ENCODE data around the gene OCLN.
"Not testable (repeated sequence)": the region's sequence is repeated elsewhere in the genome, so short reads cannot be mapped to it uniquely, and the experiment has no call there.

Gene OCLN

GRCh38 chr5:69530561-69531405 is 38.2 kb downstream of the OCLN start:
- no peak for DNase-seq

DNA sequence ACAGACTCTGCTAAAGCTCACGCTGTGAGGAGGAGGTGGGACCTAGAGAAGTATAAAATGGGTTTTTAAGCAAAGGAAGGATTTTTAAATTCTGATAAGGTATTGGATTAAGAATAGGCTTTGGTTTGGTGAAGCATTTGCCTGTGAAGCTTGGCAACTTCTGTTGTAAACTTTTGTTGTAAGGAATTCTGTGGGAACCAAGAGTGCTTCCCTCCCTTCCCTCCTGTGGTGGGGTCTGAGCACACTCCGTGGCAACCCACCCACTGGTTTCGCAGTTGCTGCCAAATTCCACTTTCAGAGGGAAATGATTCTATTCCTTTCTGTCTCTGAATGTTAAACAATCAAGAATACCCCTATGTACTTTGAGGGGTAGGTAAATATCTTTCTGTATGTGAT is 38.8 kb downstream of the OCLN start:
- DNase-seq, result no peak

GRCh38 chr5:69537911-69538310 is 45.3 kb downstream of the OCLN start:
- not testable (repeated sequence) for DNase-seq

DNA sequence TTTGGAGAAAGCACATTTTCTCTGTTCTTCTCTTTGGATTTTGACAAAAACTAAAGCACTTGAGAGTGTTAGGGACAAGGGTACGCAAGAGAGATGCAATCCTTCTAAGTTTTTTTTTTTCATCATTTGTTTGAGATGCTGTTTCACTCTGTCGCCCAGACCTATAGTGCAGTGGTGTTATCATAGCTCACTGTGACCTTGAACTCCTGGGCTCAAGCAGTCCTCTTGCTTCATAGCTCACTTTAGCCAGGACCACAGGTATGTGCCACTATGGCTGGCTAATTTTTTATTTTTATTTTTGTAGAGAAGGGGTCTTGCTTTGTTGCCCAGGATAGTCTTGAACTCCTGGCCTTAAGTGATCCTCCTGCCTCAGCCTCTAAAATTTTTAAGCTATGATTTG is 46.1 kb downstream of the OCLN start:
- not testable (repeated sequence) for DNase-seq

DNA sequence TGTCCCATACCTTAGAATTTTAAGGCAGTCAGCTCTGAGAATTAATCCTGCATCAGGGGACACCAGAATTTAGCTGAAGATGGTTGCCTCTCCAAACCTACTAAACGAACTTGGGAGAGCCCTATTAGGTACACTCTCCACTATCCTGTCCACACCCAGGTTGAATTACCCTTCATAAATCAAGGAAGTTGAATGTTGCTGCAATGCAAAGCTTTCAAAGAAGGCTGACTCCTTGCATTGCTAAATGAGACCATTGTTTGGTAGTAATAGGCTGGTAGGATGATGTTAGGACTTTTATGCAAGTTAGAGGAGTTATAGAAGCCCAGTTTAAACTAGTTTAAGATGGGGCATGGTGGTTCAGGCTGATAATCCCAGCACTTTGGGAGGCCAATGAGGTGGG is 48.8 kb downstream of the OCLN start:
- not testable (repeated sequence) for DNase-seq

DNA sequence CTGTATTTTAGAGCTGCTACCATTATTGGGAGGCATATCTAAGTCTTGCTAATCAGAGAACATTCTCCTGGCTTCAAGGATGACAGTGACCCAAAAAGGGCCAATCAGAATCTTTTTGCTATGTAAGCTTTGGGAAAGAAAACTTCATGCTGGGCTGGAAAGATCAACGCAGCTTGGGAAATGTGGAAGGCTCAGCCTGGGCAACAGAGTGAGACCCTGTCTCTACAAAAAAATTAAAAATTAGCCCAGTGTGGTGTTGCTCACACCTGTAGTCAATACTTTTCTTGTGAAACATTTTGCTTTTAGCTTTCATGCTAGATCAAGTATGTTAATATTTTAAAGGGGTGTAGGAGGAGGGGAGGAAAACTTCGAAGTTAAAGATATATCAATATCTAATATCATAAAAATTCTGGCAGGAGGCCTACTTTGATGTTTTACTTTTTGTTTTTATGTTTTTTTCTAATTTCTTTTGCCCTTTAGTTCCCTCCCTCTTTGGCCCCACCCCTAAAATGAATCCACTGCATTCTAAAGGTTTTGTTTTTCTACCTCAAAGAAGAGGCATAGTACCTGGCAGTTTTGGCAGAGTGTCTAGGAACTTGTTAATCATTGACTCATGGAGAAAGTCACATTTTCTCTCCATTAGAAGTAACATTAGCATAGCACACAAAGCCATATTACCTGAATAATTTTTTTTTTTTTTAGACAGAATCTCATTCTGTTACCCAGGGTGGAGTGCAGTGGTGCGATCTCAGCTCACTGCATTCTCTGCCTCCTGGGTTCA is 50.4 kb downstream of the OCLN start:
- DNase-seq, result not testable (repeated sequence)

- not testable (repeated sequence) for DNase-seq
Observed at GRCh38 chr5:69544602-69545001, 52.0 kb downstream of the OCLN start.

DNA sequence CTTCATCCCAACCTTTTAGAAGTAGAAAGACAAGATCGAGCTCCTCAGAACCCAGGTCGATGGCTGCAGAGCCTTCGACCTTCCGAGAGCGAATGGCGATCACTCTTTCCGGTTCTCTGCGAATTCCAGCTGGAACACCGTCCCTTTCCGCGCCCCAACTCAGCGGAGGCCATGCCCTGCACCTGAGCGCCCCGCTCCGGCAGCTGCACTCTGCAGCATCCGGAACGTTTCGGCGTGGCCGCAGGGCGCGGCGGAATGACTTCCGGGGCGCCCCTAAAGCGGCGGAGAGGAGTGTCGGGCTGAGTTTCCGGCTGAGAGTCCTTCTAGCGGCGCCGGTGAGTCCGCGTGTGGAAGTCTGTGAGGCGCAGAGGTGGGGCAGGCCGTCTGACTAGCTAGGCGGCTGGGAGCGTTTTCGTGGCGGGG is 67.3 kb downstream of the OCLN start, which contains the start of gene GTF2H2C:
GTF2H2C (plus strand) TSS at position 284 of the 423 bp plus-strand sequence. CDS start 4,942 bp downstream, outside the sequence.
- not testable (repeated sequence) for DNase-seq

DNA sequence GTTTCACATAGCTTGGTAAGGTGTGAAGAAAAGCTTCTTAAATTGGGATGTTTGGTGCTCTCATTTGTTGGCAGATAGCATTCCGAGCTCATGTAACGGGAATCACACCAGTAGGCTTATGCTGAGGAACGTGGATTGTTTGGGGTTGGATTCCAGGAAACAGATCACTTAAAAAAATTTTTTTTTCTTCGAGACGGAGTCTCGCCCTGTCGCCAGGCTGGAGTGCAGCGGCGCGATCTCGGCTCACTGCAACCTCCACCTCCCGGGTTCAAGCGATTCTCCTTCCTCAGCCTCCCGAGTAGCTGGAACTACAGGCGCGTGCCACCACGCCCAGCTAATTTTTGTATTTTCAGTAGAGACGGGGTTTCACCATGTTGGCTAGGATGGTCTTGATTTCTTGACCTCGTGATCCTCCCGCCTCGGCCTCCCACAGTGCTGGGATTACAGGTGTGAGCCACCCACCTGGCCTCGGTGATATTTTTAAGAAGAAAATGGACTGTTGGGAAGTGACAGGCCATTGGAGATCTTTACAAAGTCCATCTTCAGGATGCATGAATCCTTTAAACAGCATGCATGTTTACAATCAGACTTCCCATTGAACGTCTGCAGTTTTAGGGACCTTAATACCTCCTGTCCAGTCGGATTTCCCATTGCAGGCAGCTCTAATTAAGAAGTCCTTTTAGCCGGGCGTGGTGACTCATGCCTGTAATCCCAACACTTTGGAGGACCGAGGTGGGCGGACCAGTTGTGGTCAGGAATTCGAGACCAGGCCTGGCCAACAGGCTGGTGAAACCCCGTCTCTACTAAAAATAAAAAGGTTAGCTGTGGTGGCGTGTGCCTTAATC is 68.2 kb downstream of the OCLN start:
- DNase-seq, result not testable (repeated sequence)

DNA sequence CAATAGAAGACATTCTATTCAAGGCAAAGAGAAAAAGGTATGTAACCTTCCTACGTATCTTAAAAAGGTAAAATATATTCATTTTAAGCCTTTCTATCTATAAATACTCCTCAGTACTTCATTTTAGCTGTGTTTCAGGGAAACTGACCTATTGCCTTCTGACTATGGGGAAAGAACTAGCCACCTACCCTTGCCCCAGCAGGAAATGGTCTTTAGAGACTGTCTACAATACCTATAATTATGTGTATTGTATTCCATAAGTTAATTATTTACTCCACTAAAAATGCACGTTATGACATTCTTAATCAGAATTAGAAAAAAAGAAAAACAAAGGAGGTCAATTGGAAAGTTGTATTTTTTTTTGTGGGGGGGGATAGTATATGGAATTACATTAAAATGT is 73.6 kb downstream of the OCLN start:
- not testable (repeated sequence) for DNase-seq

DNA sequence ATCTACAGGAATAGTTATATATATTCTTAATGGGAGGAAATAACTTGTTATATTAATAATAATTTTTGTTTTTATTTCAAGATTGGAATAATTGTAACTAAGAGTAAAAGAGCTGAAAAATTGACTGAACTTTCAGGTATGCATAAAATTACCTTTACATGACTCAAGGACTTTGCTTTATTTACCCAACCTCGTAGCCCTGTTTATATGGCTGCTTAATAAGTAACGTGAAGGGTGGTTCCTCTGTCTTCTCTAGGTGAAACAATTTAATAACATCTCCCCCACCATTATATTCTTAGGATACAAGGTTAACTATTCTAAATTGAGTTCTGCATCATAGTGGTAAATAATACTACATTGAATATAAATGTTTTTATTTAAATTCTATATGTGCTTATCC is 75.5 kb downstream of the OCLN start:
- DNase-seq, result not testable (repeated sequence)

- DNase-seq, result not testable (repeated sequence)
Observed at GRCh38 chr5:69583356-69583755, 90.8 kb downstream of the OCLN start.

GRCh38 chr5:69596114-69596840 is 103.7 kb downstream of the OCLN start:
- not testable (repeated sequence) for DNase-seq

DNA sequence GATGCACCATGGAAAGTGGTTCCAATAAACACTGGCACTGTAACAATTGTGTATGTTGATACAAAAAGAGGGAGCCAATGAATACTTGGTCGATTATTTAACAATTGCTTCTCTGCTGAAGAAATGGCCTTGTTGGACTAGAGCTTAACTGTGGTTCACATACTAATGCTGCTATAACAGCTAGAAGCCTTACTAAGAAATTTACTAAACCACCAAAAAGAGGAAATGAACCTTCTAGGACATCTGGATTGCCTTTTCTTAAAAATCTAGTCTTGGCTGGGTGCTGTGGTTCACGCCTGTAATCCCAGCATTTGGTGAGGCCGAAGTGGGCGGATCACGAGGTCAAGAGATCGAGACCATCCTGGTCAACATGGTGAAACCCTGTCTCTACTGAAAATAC is 109.4 kb downstream of the OCLN start:
- DNase-seq, result not testable (repeated sequence)

- DNase-seq, result not testable (repeated sequence)
Observed at GRCh38 chr5:69606839-69607238, 114.2 kb downstream of the OCLN start.
